Bronchial epithelial cell (primary cell): Measurements from ENCODE around the gene GCNT2. TPM values are rescaled to one million over a fixed set of nuclear protein-coding genes. Genes with fewer than 3 reads are reported as not detected.

Source experiments
- DNase-seq: peaks from one replicate; pipeline ENCODE4 v3.0.0-alpha.2; 2010; ENCODE audit warnings: low read depth
- FAIRE-seq: peaks from 2 replicates; lab custom pipeline; 2011; peaks lifted over from hg19 to GRCh38; lab: Jason Lieb, UNC
- H3K27me3 ChIP-seq: 2 replicates; pipeline ENCODE4 v1.5.1; 2011; ENCODE audit warnings: low read length; ENCODE audit not compliant: control insufficient read depth, insufficient read depth
- H3K36me3 ChIP-seq: 2 replicates; pipeline ENCODE4 v1.5.1; 2011; ENCODE audit warnings: low read length; ENCODE audit not compliant: control insufficient read depth, insufficient read depth
- H3K4me3 ChIP-seq: 2 replicates; pipeline ENCODE4 v1.5.1; 2011; ENCODE audit warnings: mild to moderate bottlenecking, low read depth, low read length, control low read depth
- CTCF ChIP-seq: IDR thresholded peaks from 2 replicates; pipeline ENCODE4 v1.5.1; 2011; ENCODE audit warnings: mild to moderate bottlenecking, moderate library complexity, low read length, control low read depth, inconsistent platforms; ENCODE audit not compliant: insufficient read depth, severe bottlenecking
- total RNA-seq: library from RNA; depleted of rRNA; stranded (reverse); fragments of >200 nt; gene quantifications from 2 replicates; pipeline ENCODE4 v1.2.1, GENCODE V29; 2014

Gene GCNT2
- total RNA-seq, 1 donor from 2014 or later = 10.3 TPM

GRCh38 chr6:10676403-10676802 lies 155.3 kb downstream of the GCNT2 start:
- no peaks in the 10 kb centered on the region for H3K27me3 ChIP-seq
- no peaks in the 10 kb centered on the region for H3K36me3 ChIP-seq
- no peak for DNase-seq
- no peak for TF ChIP-seq CTCF
- no peak for FAIRE-seq
- H3K4me3 ChIP-seq = no peak overlapping the region

DNA sequence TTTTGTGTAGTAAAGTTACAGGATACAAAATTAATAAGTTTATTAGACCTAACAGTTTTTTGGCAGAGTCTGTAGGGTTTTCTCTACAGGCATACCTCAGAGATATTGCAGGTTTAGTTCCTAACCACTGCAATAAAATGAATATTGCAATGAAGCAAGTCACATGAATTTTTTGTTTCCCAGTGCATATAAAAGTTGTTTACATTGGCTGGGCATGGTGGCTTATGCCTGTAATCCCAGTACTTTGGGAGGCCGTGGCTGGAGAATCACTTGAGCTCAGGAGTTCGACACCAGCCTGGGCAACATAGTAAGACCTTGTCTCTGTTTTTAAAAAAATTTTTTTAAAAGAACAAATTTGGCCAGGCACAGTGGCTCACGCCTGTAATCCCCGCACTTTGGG lies 157.3 kb downstream of the GCNT2 start:
- no peak for FAIRE-seq
- Histone ChIP-seq H3K27me3 (no peaks in the 10 kb centered on the region), H3K4me3 (no peak overlapping the region), H3K36me3 (no peaks in the 10 kb centered on the region)
- no peak for TF ChIP-seq CTCF
- no peak for DNase-seq

Other genes with a start within 250 kb of the GCNT2 start
- gene TFAP2A, start 106.3 kb upstream of the GCNT2 start, total RNA-seq = 3.4 and 6.3 TPM in 2 replicates
- 2.1 and 2.7 TPM in 2 replicates for gene C6orf52, start 173.3 kb downstream of the GCNT2 start, total RNA-seq
- gene PAK1IP1, start 173.6 kb downstream of the GCNT2 start, total RNA-seq = 12.2 and 25.5 TPM in 2 replicates
- gene TMEM14C, start 201.7 kb downstream of the GCNT2 start, total RNA-seq = 132 and 136 TPM in 2 replicates
- gene TMEM14B, start 226.5 kb downstream of the GCNT2 start, total RNA-seq = 55.8 and 86.2 TPM in 2 replicates